Measurements from ENCODE around the gene ITGB8.
"Not testable (repeated sequence)": the region's sequence is repeated elsewhere in the genome, so short reads cannot be mapped to it uniquely, and the experiment has no call there.

The ITGB8 gene

GRCh38 chr7:20385126-20385525 lies 54.4 kb downstream of the ITGB8 start:
- DNase-seq (ENCODE audit: low spot score), result no peak

- DNase-seq (ENCODE audit: low spot score), result no peak
Observed at GRCh38 chr7:20388084-20388483, 57.4 kb downstream of the ITGB8 start.

GRCh38 chr7:20389192-20389591 lies 58.5 kb downstream of the ITGB8 start:
- DNase-seq (ENCODE audit: low spot score), result not testable (repeated sequence)

- DNase-seq (ENCODE audit: low spot score), result no peak
Observed at GRCh38 chr7:20393021-20393610, 62.4 kb downstream of the ITGB8 start.

- DNase-seq (ENCODE audit: low spot score), result no peak
Observed at GRCh38 chr7:20393616-20394015, 62.9 kb downstream of the ITGB8 start.

GRCh38 chr7:20394284-20394683 lies 63.6 kb downstream of the ITGB8 start:
- DNase-seq (ENCODE audit: low spot score), result no peak

- no peak for DNase-seq (ENCODE audit: low spot score)
Observed at GRCh38 chr7:20395104-20395503, 64.4 kb downstream of the ITGB8 start.

GRCh38 chr7:20395511-20395910 lies 64.8 kb downstream of the ITGB8 start:
- DNase-seq (ENCODE audit: low spot score), result no peak

- DNase-seq (ENCODE audit: low spot score), result no peak
Observed at GRCh38 chr7:20399521-20399920, 68.8 kb downstream of the ITGB8 start.

GRCh38 chr7:20401861-20402746 lies 71.4 kb downstream of the ITGB8 start:
- no peak for DNase-seq (ENCODE audit: low spot score)

- DNase-seq (ENCODE audit: low spot score), result no peak
Observed at GRCh38 chr7:20402747-20403230, 72.1 kb downstream of the ITGB8 start.

- no peak for DNase-seq (ENCODE audit: low spot score)
Observed at GRCh38 chr7:20403331-20403730, 72.6 kb downstream of the ITGB8 start.

GRCh38 chr7:20404320-20404719 lies 73.6 kb downstream of the ITGB8 start:
- no peak for DNase-seq (ENCODE audit: low spot score)

- DNase-seq (ENCODE audit: low spot score), result peak; percentile 9
Observed at GRCh38 chr7:20407585-20408466, 77.1 kb downstream of the ITGB8 start.

GRCh38 chr7:20408467-20408826 lies 77.7 kb downstream of the ITGB8 start:
- no peak for DNase-seq (ENCODE audit: low spot score)

- DNase-seq (ENCODE audit: low spot score), result no peak
Observed at GRCh38 chr7:20409961-20410360, 79.3 kb downstream of the ITGB8 start.

GRCh38 chr7:20411372-20411771 lies 80.7 kb downstream of the ITGB8 start:
- DNase-seq (ENCODE audit: low spot score), result no peak

GRCh38 chr7:20412032-20412431 lies 81.3 kb downstream of the ITGB8 start:
- no peak for DNase-seq (ENCODE audit: low spot score)

GRCh38 chr7:20417260-20417659 lies 86.6 kb downstream of the ITGB8 start:
- peak; percentile 59 for DNase-seq (ENCODE audit: low spot score)

- no peak for DNase-seq (ENCODE audit: low spot score)
Observed at GRCh38 chr7:20417675-20418382, 87.1 kb downstream of the ITGB8 start.

- DNase-seq (ENCODE audit: low spot score), result no peak
Observed at GRCh38 chr7:20424500-20424899, 93.8 kb downstream of the ITGB8 start.

- DNase-seq (ENCODE audit: low spot score), result no peak
Observed at GRCh38 chr7:20430664-20431063, 100.0 kb downstream of the ITGB8 start.
